Spinal cord (tissue), 10 donors: Measurements from ENCODE around the gene SRMS. TPM values are rescaled to one million over a fixed set of nuclear protein-coding genes. Genes with fewer than 3 reads are reported as not detected.

ENCODE experiments used
- DNase-seq, 6 donors: peaks; one replicate each; pipeline versions ENCODE4 v3.0.0 to v3.0.0-alpha.2; 2013 to 2015; ENCODE audit warnings: low spot score in 6 of 6, low read depth in 4 of 6
- H3K27ac ChIP-seq: one replicate; pipeline ENCODE4 v1.5.1; 2013; ENCODE audit warnings: low read depth, low read length, control low read depth
- H3K27me3 ChIP-seq: one replicate; pipeline ENCODE4 v1.6.1; 2013; ENCODE audit warnings: low read length; ENCODE audit not compliant: control insufficient read depth, insufficient read depth
- H3K36me3 ChIP-seq: one replicate; pipeline ENCODE4 v1.6.1; 2013; ENCODE audit warnings: low read length; ENCODE audit not compliant: control insufficient read depth, insufficient read depth
- H3K4me1 ChIP-seq: one replicate; pipeline ENCODE4 v1.6.1; 2013; ENCODE audit warnings: low read length; ENCODE audit not compliant: control insufficient read depth, insufficient read depth
- H3K4me3 ChIP-seq: one replicate; pipeline ENCODE4 v1.5.1; 2013; ENCODE audit warnings: low read depth, low read length, control low read depth
- H3K9me3 ChIP-seq: one replicate; pipeline ENCODE4 v1.6.1; 2013; ENCODE audit warnings: low read length; ENCODE audit not compliant: control insufficient read depth, insufficient read depth
- WGBS: methylation state at CpG from one replicate; pipeline ENCODE4 v1.1.5; 2013; ENCODE audit warnings: missing lambda C conversion rate; ENCODE audit not compliant: insufficient coverage; 5-methylcytosine and 5-hydroxymethylcytosine counted together
- polyA plus RNA-seq, 2 donors: library from polyadenylated mRNA; unstranded; fragments of 120-200 nt; gene quantifications; one replicate each; pipeline ENCODE4 v1.2.1, GENCODE V29; 2013; ENCODE audit not compliant: insufficient read length in 2 of 2
- total RNA-seq, 2 donors: library from RNA; depleted of rRNA in 1 of 2; stranded (reverse); fragments of 120-200 nt in 1 of 2; fragments of >200 nt in 1 of 2; gene quantifications; one replicate each; pipeline versions ENCODE4 v1.2.3 to v1.2.4, GENCODE V29; 2013 to 2014
- donor health status: healthy.

Gene SRMS
- total and polyA plus RNA-seq, 4 donors = 0.22 to 0.42 TPM; not detected in 2

GRCh38 chr20:63579017-63579694, 31.6 kb upstream of the SRMS start:
- Histone ChIP-seq H3K27me3 (peaks cover 6% of the 10 kb centered on the region), H3K4me3 (no peak overlapping the region), H3K9me3 (no peaks in the 10 kb centered on the region), H3K36me3 (no peaks in the 10 kb centered on the region), H3K27ac (no peak overlapping the region), H3K4me1 (peaks cover 12% of the 10 kb centered on the region)
- 77% methylated on average over 10 of the region's 19 CpGs for WGBS
- DNase-seq = no peak

- Histone ChIP-seq H3K4me3 (no peak overlapping the region), H3K4me1 (peaks cover 17% of the 10 kb centered on the region), H3K27me3 (peaks cover 10% of the 10 kb centered on the region), H3K27ac (no peak overlapping the region), H3K9me3 (no peaks in the 10 kb centered on the region), H3K36me3 (no peaks in the 10 kb centered on the region)
- no peak for DNase-seq
- 84% methylated on average over 16 of the region's 26 CpGs for WGBS
These were observed 30.9 kb upstream of the SRMS start for GRCh38 chr20:63578224-63579016.

- Histone ChIP-seq H3K27me3 (peaks cover 11% of the 10 kb centered on the region), H3K4me3 (no peak overlapping the region), H3K4me1 (peaks cover 24% of the 10 kb centered on the region), H3K36me3 (peaks cover 6% of the 10 kb centered on the region), H3K27ac (no peak overlapping the region), H3K9me3 (no peaks in the 10 kb centered on the region)
- DNase-seq = peak in 3 of 6 donors; percentile 31 to 69 (median 62)
- 60% methylated on average over 16 of the region's 19 CpGs for WGBS
These were observed 29.9 kb upstream of the SRMS start for GRCh38 chr20:63577317-63577894.

- Histone ChIP-seq H3K9me3 (no peaks in the 10 kb centered on the region), H3K36me3 (peaks cover 14% of the 10 kb centered on the region), H3K4me3 (no peak overlapping the region), H3K27me3 (peaks cover 11% of the 10 kb centered on the region), H3K4me1 (peaks cover 24% of the 10 kb centered on the region), H3K27ac (no peak overlapping the region)
- no peak for DNase-seq
- 93% methylated on average over 2 of the region's 7 CpGs for WGBS
These were observed 28.8 kb upstream of the SRMS start for GRCh38 chr20:63576311-63576710.

DNA sequence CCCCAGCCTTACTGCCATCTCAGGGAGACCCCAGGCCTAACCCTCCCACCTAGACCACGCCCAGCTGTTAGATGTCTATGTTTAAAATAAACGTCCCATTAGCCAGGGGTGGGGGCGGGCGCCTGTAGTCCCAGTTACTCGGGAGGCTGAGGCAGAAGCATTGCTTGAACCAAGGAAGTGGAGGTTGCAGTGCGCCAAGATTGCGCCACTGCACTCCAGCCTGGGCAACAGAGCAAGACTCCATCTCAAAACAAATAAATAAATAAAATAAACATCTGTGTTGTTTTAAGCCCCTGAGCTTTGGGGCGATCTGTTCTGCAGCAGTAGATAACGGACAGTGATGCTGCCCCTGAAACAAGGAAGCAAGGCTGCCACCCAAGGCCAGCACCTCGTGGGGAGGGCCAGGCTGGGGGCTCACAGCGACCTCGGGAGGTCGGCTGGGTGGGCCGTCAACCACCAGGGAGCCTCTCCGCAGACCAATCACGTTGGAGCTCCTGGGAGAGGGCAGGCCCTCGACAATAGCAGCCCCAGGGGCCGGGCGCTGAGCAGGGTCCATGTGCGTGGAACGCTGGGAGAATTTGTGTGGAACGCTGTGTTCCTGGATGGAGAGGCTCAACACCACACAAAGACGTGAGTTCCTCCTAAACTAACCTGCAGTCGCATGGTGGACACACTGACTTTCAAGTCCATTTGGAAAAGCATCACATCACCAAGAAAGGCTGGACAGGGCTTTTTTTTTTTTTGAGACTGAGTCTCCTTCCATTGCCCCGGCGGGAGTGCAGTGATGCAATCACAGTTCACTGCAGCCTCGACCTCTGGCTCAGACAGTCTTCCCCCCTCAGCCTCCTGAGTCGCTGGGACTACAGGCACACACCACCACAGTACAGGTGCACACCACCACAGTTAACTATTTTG, 27.5 kb upstream of the SRMS start:
- H3K36me3 ChIP-seq = peaks cover 14% of the 10 kb centered on the region
- H3K27ac ChIP-seq = no peak overlapping the region
- WGBS = 63% methylated on average over 20 of the region's 28 CpGs

DNA sequence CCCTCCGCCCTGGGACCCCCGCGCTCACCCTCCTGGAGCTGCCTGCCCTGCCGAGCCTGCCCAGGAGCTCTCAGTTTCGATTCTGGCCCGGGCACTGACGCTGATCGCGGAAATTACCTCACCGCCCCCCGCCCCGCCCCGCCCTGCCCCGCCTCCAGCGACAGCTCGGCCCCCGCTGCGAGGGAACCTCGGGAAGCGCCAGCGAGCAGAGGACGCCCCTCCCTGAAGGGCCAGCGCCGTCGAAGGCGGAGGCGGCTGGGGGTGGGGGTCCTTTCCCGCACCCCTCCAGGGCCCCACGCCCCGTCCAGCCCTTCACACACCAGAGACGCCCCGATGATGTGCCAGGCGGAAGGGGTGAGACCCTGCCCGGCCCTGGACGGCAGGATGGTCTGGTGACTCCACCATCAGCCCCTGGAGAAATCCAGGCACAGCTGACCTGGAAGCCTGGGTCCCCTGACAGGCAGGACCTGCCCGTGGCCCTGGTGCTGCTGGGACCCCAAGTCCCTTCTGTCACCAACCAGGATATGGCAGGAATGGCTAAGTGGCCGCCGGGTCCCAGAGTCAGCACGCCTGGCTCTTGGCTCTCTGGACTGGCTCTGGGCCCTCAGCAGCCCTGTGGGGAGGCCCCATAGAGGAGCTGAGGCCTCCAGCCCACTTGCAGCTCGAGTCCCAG, 26.7 kb upstream of the SRMS start, which contains the start of gene HELZ2:
TSS of gene HELZ2 (minus strand) at position 84 of the 673 bp plus-strand sequence. CDS start 1,854 bp downstream, outside the sequence.
- Histone ChIP-seq H3K4me1 (peaks cover 25% of the 10 kb centered on the region), H3K4me3 (peak within 1 kb of the TSS; percentile 57), H3K27me3 (peaks cover 11% of the 10 kb centered on the region), H3K36me3 (peaks cover 14% of the 10 kb centered on the region), H3K27ac (no peak within 1 kb of the TSS), H3K9me3 (no peaks in the 10 kb centered on the region)
- 8% methylated on average over 28 of the region's 40 CpGs for WGBS
- DNase-seq = peak in 2 of 6 donors; percentile 49 to 74

More for the DNA sequence above, 27.5 kb upstream of the SRMS start:
- Histone ChIP-seq H3K4me1 (peaks cover 24% of the 10 kb centered on the region), H3K27me3 (peaks cover 11% of the 10 kb centered on the region), H3K4me3 (no peak overlapping the region), H3K9me3 (no peaks in the 10 kb centered on the region)
- no peak for DNase-seq

GRCh38 chr20:63573647-63574131, 26.1 kb upstream of the SRMS start:
- Histone ChIP-seq H3K9me3 (no peaks in the 10 kb centered on the region), H3K27ac (no peak overlapping the region), H3K4me1 (peaks cover 28% of the 10 kb centered on the region), H3K36me3 (peaks cover 14% of the 10 kb centered on the region), H3K4me3 (peak overlapping the region; percentile 57), H3K27me3 (peaks cover 8% of the 10 kb centered on the region)
- 6% methylated on average over 14 of the region's 24 CpGs for WGBS
- DNase-seq = peak in 2 of 6 donors; percentile 2 to 18

GRCh38 chr20:63572788-63573646, 25.5 kb upstream of the SRMS start:
- 92% methylated on average over 32 of the region's 34 CpGs for WGBS
- peaks cover 28% of the 10 kb centered on the region for H3K4me1 ChIP-seq

More at GRCh38 chr20:63572788-63573646, 25.5 kb upstream of the SRMS start:
- Histone ChIP-seq H3K9me3 (no peaks in the 10 kb centered on the region), H3K27ac (no peak overlapping the region), H3K27me3 (peaks cover 8% of the 10 kb centered on the region), H3K4me3 (peak overlapping the region; percentile 57), H3K36me3 (peaks cover 20% of the 10 kb centered on the region)
- no peak for DNase-seq
